Glomerular visceral epithelial cell (primary cell): ENCODE results near the gene COA8.
A peak's percentile ranks its signal among the peaks of the same experiment; 100 is the strongest.

Experiments used
- DNase-seq: peaks from one replicate; pipeline ENCODE4 v3.0.0-alpha.2; 2016; ENCODE audit errors: extremely low spot score

Gene COA8, protein sequence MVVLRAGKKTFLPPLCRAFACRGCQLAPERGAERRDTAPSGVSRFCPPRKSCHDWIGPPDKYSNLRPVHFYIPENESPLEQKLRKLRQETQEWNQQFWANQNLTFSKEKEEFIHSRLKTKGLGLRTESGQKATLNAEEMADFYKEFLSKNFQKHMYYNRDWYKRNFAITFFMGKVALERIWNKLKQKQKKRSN

DNA sequence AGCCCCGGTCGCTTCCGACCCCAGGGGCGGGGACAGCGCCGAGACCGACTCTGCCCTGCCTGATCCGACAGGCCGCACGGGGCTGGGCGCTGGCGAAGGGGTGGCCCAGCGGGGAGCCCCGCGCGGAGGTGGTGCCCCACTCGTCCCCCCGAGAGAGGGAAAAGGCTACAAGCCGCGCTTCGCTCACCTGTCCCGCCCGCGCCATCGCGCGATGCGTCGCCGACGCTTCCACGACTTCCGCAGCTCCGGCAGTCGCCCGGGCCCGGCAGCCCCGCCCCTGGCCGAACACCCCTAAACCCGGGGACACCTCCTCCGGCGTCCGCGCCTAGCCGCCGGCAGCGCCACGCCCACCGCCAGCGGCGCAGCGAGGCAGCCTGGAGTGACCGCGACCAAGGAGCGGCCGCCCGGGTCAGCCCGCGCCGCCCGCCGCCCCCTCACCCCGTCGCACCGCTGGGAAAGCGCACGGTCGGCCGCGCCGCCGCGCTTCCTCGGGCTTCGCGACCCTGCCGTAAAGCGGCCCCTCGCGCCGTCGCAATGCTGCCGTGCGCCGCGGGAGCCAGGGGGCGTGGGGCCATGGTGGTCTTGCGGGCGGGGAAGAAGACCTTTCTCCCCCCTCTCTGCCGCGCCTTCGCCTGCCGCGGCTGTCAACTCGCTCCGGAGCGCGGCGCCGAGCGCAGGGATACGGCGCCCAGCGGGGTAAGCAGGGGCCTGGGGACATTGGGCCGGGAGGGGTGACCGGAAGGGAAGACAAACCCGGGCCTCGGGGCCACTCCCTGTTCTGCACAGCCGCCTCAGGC lies at the start of gene COA8, which contains the start of gene BAG5:
TSS of gene COA8 (plus strand) at position 532 of the 797 bp plus-strand sequence. CDS start at position 574, 42 bp downstream.
TSS of gene BAG5 (minus strand) at position 229 of the 797 bp plus-strand sequence. CDS start 1,493 bp downstream, outside the sequence.
- peak; percentile 89 for DNase-seq

DNA sequence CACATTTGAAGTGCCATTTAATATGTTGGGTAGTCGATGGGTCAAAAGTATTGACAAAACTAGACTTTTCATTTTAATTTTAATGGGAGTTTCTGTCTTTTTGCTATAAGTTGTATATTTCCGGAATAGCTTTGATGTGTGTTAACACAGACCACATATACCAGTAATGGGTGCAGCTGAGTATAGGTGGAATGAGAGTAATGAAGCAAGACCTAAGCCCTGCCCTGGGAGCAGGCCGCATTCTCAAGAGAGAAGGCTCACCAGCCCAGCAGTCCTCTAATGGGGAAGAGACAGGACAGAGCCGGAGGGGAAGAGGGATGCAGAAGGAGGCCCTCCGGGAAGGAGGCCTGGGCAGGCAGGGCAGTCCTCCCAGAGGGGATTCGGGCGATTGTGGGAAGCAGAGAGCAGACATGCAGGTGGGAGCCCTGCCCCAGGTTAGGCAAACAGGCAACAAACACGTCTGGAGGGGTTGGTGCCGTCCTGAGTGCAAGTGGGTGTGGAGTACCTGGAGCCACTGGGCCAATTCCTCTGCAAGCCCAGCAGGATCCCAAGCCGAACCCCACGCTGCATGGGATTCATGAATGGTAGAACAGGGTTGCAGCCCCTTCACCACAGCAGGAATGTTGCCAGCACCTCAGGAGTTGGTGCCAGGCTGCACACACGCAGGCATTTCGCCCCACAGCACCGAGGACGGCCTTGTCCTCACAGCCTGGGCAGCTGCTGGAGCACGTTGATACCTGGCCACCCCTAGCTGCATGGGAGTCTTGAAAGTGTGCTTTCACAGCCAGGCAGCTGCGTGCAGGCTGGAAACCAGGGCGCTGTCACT lies 48.0 kb upstream of the COA8 start:
- no peak for DNase-seq

DNA sequence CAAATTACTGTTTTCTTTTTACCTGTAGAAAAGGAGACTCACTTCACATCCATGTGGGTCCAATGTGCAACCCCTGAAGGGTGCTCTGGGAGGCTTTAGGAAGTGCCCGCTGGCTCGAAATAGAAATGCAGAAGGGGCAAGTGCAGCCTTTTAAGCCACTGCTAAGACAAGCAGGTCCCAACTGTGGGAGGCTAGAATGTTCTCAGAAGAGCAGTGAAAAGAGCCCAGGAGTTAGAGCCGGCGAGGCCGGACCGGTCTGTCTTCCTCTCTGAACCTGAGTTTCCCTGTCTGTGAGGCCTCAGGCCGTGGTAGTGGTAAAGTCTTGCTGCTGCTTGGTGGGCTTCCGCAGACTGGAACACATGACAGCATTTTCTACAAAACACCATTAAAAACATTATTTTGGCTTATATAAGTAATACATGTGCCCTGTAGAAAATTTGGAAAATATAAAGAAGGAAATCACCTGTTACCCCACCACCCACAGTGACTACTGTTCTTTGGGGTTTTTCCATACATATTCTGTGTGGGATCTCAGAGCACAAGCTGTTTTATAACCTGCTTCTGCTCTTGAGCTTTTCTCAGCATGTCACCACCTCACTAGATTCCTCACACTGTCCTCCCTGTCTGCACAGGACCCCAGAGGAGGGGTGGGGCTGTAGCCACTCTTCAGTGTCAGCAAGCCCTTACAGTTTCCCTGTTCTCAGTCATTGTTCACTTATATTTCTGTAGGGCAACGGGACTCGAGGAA lies 46.2 kb upstream of the COA8 start:
- no peak for DNase-seq

DNA sequence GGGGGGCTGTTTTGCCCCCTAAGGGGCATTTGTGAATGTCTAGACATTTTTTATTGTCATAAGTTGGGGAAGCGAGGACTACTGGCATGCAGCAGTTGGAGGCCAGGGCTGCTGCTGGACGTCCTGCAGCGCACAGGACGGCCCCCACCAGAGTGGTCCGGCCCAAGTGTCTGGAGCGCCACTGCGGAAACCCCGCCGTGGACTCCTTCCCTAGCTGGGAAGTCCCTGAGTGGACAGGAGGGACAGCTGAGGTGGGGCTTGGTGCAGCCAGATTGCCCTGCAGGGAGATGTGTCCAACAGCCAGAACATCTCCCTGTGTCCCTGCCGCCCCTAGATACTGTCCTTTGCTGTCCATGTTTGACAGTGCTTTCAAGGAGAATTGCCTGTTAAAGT lies 45.6 kb upstream of the COA8 start:
- DNase-seq: no peak

GRCh38 chr14:103517721-103518421 lies 44.9 kb upstream of the COA8 start:
- no peak for DNase-seq

- DNase-seq: peak; percentile 60
These were observed 44.2 kb upstream of the COA8 start for GRCh38 chr14:103518422-103519042.

DNA sequence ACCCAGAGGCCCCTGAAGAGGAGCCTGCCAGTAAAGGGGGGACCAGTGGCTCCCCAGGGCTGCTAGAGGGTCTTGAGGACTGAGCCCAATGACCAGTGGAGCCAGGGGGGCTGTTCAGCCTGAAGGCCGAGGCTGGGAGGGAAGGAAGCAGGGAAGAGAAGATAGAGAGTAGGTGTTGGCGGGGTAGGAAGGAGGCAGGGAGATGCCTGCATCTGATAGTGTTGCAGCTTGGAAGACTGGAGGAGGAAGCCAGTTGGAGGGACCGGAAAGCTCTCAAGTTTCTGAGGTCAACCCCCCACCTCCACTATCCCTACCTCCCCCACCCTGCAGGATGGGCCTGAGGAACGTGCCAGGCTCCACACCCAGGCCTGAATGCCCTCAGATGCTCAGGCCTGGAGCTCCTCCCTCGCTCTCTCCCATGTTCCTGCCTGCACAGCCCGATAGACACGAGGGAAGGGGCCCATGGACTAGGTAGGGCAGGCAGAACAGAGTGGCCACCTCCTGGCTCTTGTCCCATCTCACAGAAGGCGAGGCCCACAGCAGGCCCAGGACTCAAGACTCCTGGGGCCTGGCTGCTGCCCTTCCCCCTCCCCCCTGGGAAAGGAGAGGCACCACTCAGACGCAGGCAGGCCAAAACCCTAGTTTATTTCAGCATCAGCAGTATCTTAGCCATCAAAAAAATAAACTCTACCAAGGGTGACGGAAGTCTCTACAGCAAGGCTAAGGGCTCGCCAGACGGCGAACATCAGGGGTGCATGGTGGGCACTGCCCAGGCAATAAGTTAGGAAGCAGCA lies 43.5 kb upstream of the COA8 start:
- DNase-seq: no peak

DNA sequence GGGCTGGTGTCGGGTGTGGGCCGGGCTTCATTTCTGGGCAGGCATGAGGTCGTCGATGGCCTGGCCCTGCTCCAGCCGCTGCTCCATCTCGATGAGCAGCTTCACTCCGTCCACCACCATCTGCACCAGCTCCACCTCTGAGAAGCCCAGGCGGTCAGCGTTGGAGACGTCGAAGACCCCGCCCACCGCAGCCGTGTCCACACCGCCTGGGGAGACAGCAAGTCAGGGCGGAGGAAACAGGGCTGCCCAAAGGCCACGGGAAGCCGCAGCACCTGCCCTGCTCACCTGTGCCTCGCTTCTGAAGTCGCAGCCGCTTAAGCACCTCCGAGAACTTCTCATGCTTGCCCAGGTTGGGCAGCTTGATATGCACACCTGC lies 42.9 kb upstream of the COA8 start:
- DNase-seq: peak; percentile 53

GRCh38 chr14:103520269-103520656 lies 42.5 kb upstream of the COA8 start:
- DNase-seq: no peak

- peak; percentile 73 for DNase-seq
These were observed 41.9 kb upstream of the COA8 start for GRCh38 chr14:103520657-103521437.

GRCh38 chr14:103521438-103521950 lies 41.3 kb upstream of the COA8 start:
- DNase-seq: no peak

- DNase-seq: no peak
These were observed 40.7 kb upstream of the COA8 start for GRCh38 chr14:103521951-103522563.

GRCh38 chr14:103522649-103523574 lies 39.8 kb upstream of the COA8 start, which contains the start of gene CKB:
CKB (minus strand) TSS chr14:103522830; CDS start chr14:103522493, 337 bp downstream.
- no peak for DNase-seq

DNA sequence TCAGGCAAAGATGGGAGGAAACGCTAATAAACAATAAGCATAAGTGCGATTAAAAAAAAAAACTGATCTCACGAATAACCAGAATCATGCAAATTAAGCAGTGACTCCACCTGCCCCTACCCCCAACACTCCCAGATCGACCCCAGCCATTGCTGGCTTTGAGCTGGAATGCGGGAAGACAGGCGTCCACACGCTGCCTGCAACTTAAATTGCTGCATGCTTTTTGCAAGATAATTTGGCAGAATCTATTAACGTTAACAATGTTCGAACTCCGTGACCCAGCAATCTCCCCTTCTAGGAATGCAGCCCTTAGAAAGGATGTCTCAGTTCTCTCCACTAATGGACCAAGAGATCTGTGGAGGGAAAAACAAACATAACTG lies 39.2 kb upstream of the COA8 start:
- DNase-seq: no peak

GRCh38 chr14:103524002-103524935 lies 38.5 kb upstream of the COA8 start:
- no peak for DNase-seq
